Measurements from ENCODE around the gene GLCE.

GLCE gene

DNA sequence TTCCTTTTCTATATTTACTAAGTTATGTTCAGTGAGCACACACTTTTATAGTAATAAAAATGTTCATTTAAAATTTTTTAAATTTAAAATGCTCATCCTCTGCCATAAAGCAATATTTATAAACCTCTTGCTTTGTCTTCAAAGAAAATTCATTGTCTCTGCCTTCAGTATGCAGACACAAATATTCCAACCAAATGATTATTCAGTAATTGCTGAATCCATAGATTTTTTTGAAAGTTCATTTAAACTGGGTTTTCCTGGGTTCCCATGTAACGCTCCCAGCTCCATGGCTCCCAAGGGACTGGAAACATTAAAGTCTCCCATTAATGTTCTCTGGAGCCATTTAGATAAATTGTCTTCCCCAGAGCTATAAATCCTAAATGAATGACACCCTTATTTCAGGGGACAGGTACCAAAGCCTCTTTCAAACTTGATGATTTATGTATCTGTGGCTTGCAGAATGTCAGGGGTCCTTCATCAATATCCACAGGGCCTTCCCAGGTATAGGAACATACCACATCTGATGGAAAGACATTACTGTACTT lies 15.2 kb upstream of the GLCE start:
- TF ChIP-seq, protein P1, sequence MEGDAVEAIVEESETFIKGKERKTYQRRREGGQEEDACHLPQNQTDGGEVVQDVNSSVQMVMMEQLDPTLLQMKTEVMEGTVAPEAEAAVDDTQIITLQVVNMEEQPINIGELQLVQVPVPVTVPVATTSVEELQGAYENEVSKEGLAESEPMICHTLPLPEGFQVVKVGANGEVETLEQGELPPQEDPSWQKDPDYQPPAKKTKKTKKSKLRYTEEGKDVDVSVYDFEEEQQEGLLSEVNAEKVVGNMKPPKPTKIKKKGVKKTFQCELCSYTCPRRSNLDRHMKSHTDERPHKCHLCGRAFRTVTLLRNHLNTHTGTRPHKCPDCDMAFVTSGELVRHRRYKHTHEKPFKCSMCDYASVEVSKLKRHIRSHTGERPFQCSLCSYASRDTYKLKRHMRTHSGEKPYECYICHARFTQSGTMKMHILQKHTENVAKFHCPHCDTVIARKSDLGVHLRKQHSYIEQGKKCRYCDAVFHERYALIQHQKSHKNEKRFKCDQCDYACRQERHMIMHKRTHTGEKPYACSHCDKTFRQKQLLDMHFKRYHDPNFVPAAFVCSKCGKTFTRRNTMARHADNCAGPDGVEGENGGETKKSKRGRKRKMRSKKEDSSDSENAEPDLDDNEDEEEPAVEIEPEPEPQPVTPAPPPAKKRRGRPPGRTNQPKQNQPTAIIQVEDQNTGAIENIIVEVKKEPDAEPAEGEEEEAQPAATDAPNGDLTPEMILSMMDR (IDR thresholded peaks at IDR 0.05) = no peak
- no peak overlapping the region for H3K27ac ChIP-seq
- no peak overlapping the region for H3K4me3 ChIP-seq
- no peak for DNase-seq (ENCODE audit: low spot score)

GRCh38 chr15:69145694-69146492 lies 14.5 kb upstream of the GLCE start:
- H3K4me3 ChIP-seq = no peak overlapping the region
- no peak overlapping the region for H3K27ac ChIP-seq
- DNase-seq (ENCODE audit: low spot score) = no peak
- TF ChIP-seq, protein P1 (IDR thresholded peaks at IDR 0.05) = no peak

DNA sequence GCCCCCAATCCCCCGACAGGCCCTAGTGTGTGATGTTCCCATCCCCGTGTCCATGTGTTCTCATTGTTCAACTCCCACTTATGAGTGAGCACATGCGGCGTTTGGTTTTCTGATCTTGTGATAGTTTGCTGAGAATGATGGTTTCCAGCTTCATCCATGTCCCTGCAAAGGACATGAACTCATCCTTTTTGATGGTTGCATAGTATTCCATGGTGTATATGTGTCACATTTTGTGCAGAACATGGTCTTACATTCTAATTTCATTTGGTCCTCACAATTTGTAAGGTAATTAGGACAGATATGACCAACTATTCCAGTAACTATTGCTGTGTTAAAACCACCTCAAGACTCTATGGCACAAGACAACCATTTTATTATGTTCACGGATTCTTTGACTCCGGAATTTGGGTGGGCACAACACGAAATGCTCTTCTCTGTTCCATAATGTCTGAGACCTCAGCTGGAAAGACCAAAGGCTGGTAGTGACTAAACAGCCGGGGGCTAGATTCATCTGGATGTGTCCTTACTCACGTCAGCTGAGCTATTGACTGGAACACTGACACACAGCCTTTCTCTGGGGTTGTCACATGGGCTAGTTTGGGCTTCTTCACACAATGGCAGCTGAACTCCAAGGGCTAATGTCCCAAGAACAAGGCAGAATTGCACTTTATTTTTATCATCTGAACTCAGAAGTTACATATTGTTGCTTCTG lies 13.6 kb upstream of the GLCE start:
- Histone ChIP-seq H3K4me3 (no peak overlapping the region), H3K27ac (no peak overlapping the region)
- TF ChIP-seq, protein P1 (IDR thresholded peaks at IDR 0.05) = no peak
- DNase-seq (ENCODE audit: low spot score) = no peak

GRCh38 chr15:69148465-69148864 lies 12.0 kb upstream of the GLCE start:
- TF ChIP-seq, protein P1 (IDR thresholded peaks at IDR 0.05) = no peak
- no peak overlapping the region for H3K4me3 ChIP-seq
- no peak for DNase-seq (ENCODE audit: low spot score)
- H3K27ac ChIP-seq = no peak overlapping the region

GRCh38 chr15:69149163-69149562 lies 11.3 kb upstream of the GLCE start:
- DNase-seq (ENCODE audit: low spot score) = no peak
- no peak overlapping the region for H3K27ac ChIP-seq
- TF ChIP-seq, protein P1 (IDR thresholded peaks at IDR 0.05) = no peak
- H3K4me3 ChIP-seq = no peak overlapping the region

DNA sequence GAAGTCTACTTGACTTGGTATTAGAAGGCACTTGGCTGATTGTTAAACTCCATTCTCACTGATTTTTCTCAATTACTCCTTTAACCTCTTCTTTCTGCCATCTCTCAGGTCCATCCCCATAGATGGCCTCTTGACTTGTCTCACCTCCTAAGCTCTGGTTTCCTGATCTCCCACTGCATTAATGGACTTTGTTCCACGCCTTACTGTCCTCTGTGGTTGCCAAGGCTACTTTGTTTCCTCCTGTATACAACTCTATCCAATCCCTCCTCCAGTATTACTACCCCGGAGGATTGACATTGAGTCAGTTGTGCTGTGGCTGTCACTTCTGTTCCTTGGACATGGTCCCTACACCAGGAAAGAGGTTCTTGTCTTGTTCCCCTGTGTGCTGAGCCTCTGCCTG lies 10.6 kb upstream of the GLCE start:
- H3K27ac ChIP-seq = no peak overlapping the region
- TF ChIP-seq, protein P1 (IDR thresholded peaks at IDR 0.05) = no peak
- no peak overlapping the region for H3K4me3 ChIP-seq
- no peak for DNase-seq (ENCODE audit: low spot score)

Measured in coronary artery (tissue), 2 donors.